Measurements from ENCODE around the gene SSR4. TPM values are rescaled to one million over a fixed set of nuclear protein-coding genes. Genes with fewer than 3 reads are reported as not detected.
"Not testable (repeated sequence)": the region's sequence is repeated elsewhere in the genome, so short reads cannot be mapped to it uniquely, and the experiment has no call there.

SSR4 gene
- polyA plus RNA-seq, 3 donors from 2014 or later, result 535 to 803 (median 726) TPM

- Mint-ChIP-seq H3K4me3 (peak overlapping the region; percentile 20 to 58 (median 33)), H3K27me3 (ENCODE audit: low read depth in 3 of 3) (peaks cover 10 to 16% (median 10%) of the 10 kb centered on the region in 3 donors), H3K36me3 (no peaks in the 10 kb centered on the region), H3K4me1 (peaks cover 34 to 68% of the 10 kb centered on the region in 2 donors), H3K27ac (peak overlapping the region; percentile 19 to 86 (median 79)), H3K9me3 (no peaks in the 10 kb centered on the region)
- DNase-seq, result no peak
These were observed 20.3 kb downstream of the SSR4 start for GRCh38 chrX:153814591-153815315.

- Mint-ChIP-seq H3K27me3 (ENCODE audit: low read depth in 3 of 3) (peaks cover 14 to 27% (median 24%) of the 10 kb centered on the region in 3 donors), H3K4me1 (peaks cover 53 to 76% of the 10 kb centered on the region in 2 donors), H3K36me3 (no peaks in the 10 kb centered on the region), H3K9me3 (no peaks in the 10 kb centered on the region), H3K4me3 (peak overlapping the region; percentile 62 to 85 (median 75)), H3K27ac (peak overlapping the region; percentile 60 to 93 (median 90))
- DNase-seq, result peak; percentile 82 to 83 (median 83)
These were observed 22.6 kb downstream of the SSR4 start for GRCh38 chrX:153816831-153817690.

- not testable (repeated sequence) for DNase-seq, H3K36me3 Mint-ChIP-seq, H3K9me3 Mint-ChIP-seq
- H3K4me3 Mint-ChIP-seq, result peak overlapping the region; percentile 27 to 80 (median 62)
- peak overlapping the region in 5 of 6 donors; percentile 60 to 93 (median 89) for H3K27ac Mint-ChIP-seq
- H3K27me3 Mint-ChIP-seq (ENCODE audit: low read depth in 3 of 3), result peaks cover 20 to 27% (median 25%) of the 10 kb centered on the region in 3 donors
- peaks cover 63 to 76% of the 10 kb centered on the region in 2 donors for H3K4me1 Mint-ChIP-seq
These were observed 23.6 kb downstream of the SSR4 start for GRCh38 chrX:153818064-153818463.

- Mint-ChIP-seq H3K27me3 (ENCODE audit: low read depth in 3 of 3) (peaks cover 20 to 28% (median 26%) of the 10 kb centered on the region in 3 donors), H3K4me3 (peak overlapping the region; percentile 64 to 78 (median 70)), H3K27ac (peak overlapping the region; percentile 69 to 89 (median 84)), H3K36me3 (no peaks in the 10 kb centered on the region), H3K9me3 (no peaks in the 10 kb centered on the region), H3K4me1 (peaks cover 67 to 74% of the 10 kb centered on the region in 2 donors)
- peak; percentile 79 to 81 (median 81) for DNase-seq
These were observed 24.3 kb downstream of the SSR4 start for GRCh38 chrX:153818571-153819383.

GRCh38 chrX:153819384-153820040, 25.0 kb downstream of the SSR4 start:
- Mint-ChIP-seq H3K9me3 (no peaks in the 10 kb centered on the region), H3K4me1 (peaks cover 71 to 80% of the 10 kb centered on the region in 2 donors), H3K4me3 (peak overlapping the region; percentile 64 to 78 (median 66)), H3K27ac (peak overlapping the region; percentile 65 to 89 (median 84)), H3K36me3 (no peaks in the 10 kb centered on the region), H3K27me3 (ENCODE audit: low read depth in 3 of 3) (peaks cover 20 to 29% (median 24%) of the 10 kb centered on the region in 3 donors)
- no peak for DNase-seq

- Mint-ChIP-seq H3K27ac (peak overlapping the region; percentile 89 to 94 (median 92)), H3K36me3 (no peaks in the 10 kb centered on the region), H3K9me3 (no peaks in the 10 kb centered on the region), H3K4me3 (peak overlapping the region; percentile 64 to 84 (median 77)), H3K27me3 (ENCODE audit: low read depth in 3 of 3) (peaks cover 20 to 29% (median 24%) of the 10 kb centered on the region in 3 donors), H3K4me1 (peaks cover 73 to 82% of the 10 kb centered on the region in 2 donors)
- DNase-seq, result no peak
These were observed 26.1 kb downstream of the SSR4 start for GRCh38 chrX:153820601-153821000.

GRCh38 chrX:153821066-153821465, 26.6 kb downstream of the SSR4 start:
- peaks cover 20 to 29% (median 24%) of the 10 kb centered on the region in 3 donors for H3K27me3 Mint-ChIP-seq (ENCODE audit: low read depth in 3 of 3)
- no peaks in the 10 kb centered on the region for H3K9me3 Mint-ChIP-seq
- H3K4me1 Mint-ChIP-seq, result peaks cover 77 to 86% of the 10 kb centered on the region in 2 donors
- DNase-seq, result no peak
- peak overlapping the region; percentile 89 to 94 (median 92) for H3K27ac Mint-ChIP-seq
- no peaks in the 10 kb centered on the region for H3K36me3 Mint-ChIP-seq
- peak overlapping the region; percentile 64 to 84 (median 77) for H3K4me3 Mint-ChIP-seq

- no peak for DNase-seq
- Mint-ChIP-seq H3K4me1 (peaks cover 77 to 78% of the 10 kb centered on the region in 2 donors), H3K4me3 (peak overlapping the region in 3 of 5 donors; percentile 12 to 39 (median 15)), H3K27me3 (ENCODE audit: low read depth in 3 of 3) (peaks cover 11 to 28% (median 16%) of the 10 kb centered on the region in 3 donors), H3K36me3 (peaks cover 0 to 7% (median 4%) of the 10 kb centered on the region in 3 donors), H3K9me3 (no peaks in the 10 kb centered on the region), H3K27ac (peak overlapping the region in 5 of 6 donors; percentile 63 to 82 (median 74))
These were observed 29.9 kb downstream of the SSR4 start for GRCh38 chrX:153824348-153824747.

- Mint-ChIP-seq H3K4me3 (peak overlapping the region in 3 of 5 donors; percentile 36 to 55 (median 39)), H3K27me3 (ENCODE audit: low read depth in 3 of 3) (peaks cover 11 to 26% (median 16%) of the 10 kb centered on the region in 3 donors), H3K27ac (peak overlapping the region in 5 of 6 donors; percentile 37 to 74 (median 65)), H3K36me3 (peaks cover 0 to 7% (median 4%) of the 10 kb centered on the region in 3 donors), H3K4me1 (peaks cover 73% of the 10 kb centered on the region in 2 donors), H3K9me3 (no peaks in the 10 kb centered on the region)
- DNase-seq, result no peak
These were observed 30.6 kb downstream of the SSR4 start for GRCh38 chrX:153825042-153825441.

- peak overlapping the region; percentile 50 to 79 (median 73) for H3K27ac Mint-ChIP-seq
- peaks cover 55 to 58% of the 10 kb centered on the region in 2 donors for H3K4me1 Mint-ChIP-seq
- no peaks in the 10 kb centered on the region for H3K9me3 Mint-ChIP-seq
- DNase-seq, result no peak
- H3K27me3 Mint-ChIP-seq (ENCODE audit: low read depth in 3 of 3), result peaks cover 8 to 18% (median 9%) of the 10 kb centered on the region in 3 donors
- peak overlapping the region; percentile 33 to 73 (median 55) for H3K4me3 Mint-ChIP-seq
- H3K36me3 Mint-ChIP-seq, result peaks cover 0 to 7% (median 4%) of the 10 kb centered on the region in 3 donors
These were observed 32.5 kb downstream of the SSR4 start for GRCh38 chrX:153827016-153827415.

- Mint-ChIP-seq H3K36me3 (peaks cover 0 to 7% (median 4%) of the 10 kb centered on the region in 3 donors), H3K4me3 (peak overlapping the region; percentile 51 to 85 (median 60)), H3K27ac (peak overlapping the region; percentile 67 to 79 (median 73)), H3K27me3 (ENCODE audit: low read depth in 3 of 3) (peaks cover 1 to 17% (median 6%) of the 10 kb centered on the region in 3 donors), H3K9me3 (no peaks in the 10 kb centered on the region), H3K4me1 (peaks cover 47 to 52% of the 10 kb centered on the region in 2 donors)
- no peak for DNase-seq
These were observed 33.4 kb downstream of the SSR4 start for GRCh38 chrX:153827903-153828302.

- Mint-ChIP-seq H3K9me3 (peaks cover 0 to 2% (median 0%) of the 10 kb centered on the region in 6 donors), H3K27ac (peak overlapping the region; percentile 58 to 78 (median 70)), H3K36me3 (peaks cover 0 to 7% (median 4%) of the 10 kb centered on the region in 3 donors), H3K4me3 (peak overlapping the region; percentile 44 to 90 (median 85)), H3K4me1 (peaks cover 46 to 52% of the 10 kb centered on the region in 2 donors), H3K27me3 (ENCODE audit: low read depth in 3 of 3) (peaks cover 1 to 17% (median 6%) of the 10 kb centered on the region in 3 donors)
- no peak for DNase-seq
These were observed 33.8 kb downstream of the SSR4 start for GRCh38 chrX:153828308-153828707.
